ENCODE measurements around the gene CA6. TPM values are rescaled to one million over a fixed set of nuclear protein-coding genes. Genes with fewer than 3 reads are reported as not detected.
"Not testable (repeated sequence)": the region's sequence is repeated elsewhere in the genome, so short reads cannot be mapped to it uniquely, and the experiment has no call there.

The CA6 gene
- total RNA-seq, 1 experiment from 2014 or later: 0.11 TPM

GRCh38 chr1:9020305-9020704 is 74.6 kb downstream of the CA6 start (continued):
- no peak for TF ChIP-seq ZNF317 (CRISPR knock-in tag; IDR thresholded peaks at IDR 0.05; ENCODE audit: borderline replicate concordance, low read depth)

GRCh38 chr1:9022026-9022738 is 76.5 kb downstream of the CA6 start:
- H3K4me1 Mint-ChIP-seq; H3K36me3 Mint-ChIP-seq; H3K9me3 Mint-ChIP-seq; POLR2A ChIA-PET; ATAC-seq; H3K4me3 Mint-ChIP-seq; H3K27me3 Mint-ChIP-seq (ENCODE audit: low read depth); DNase-seq (ENCODE audit: low spot score): not testable (repeated sequence)
- CTCF ChIA-PET: interaction anchor here (0.6 to 3.6 kb wide), 7 partner anchors 8 to 212 kb away, joined by 3 to 29 read pairs (median 4); partner anchors contain the start of gene H6PD
- peak overlapping the region; percentile 57 for H3K27ac Mint-ChIP-seq

GRCh38 chr1:9022773-9023172 is 77.1 kb downstream of the CA6 start:
- no peaks in the 10 kb centered on the region for H3K9me3 Mint-ChIP-seq
- H3K4me1 Mint-ChIP-seq: no peaks in the 10 kb centered on the region
- 0 out of 2 replicates have a peak overlapping the region, but pooled peaks have one; percentile 57 for H3K27ac Mint-ChIP-seq
- 0 out of 2 replicates have a peak, but pooled peaks have one; percentile 11 for TF ChIP-seq ZNF121 (CRISPR knock-in tag; IDR thresholded peaks at IDR 0.05)
- TF ChIP-seq, protein P1, sequence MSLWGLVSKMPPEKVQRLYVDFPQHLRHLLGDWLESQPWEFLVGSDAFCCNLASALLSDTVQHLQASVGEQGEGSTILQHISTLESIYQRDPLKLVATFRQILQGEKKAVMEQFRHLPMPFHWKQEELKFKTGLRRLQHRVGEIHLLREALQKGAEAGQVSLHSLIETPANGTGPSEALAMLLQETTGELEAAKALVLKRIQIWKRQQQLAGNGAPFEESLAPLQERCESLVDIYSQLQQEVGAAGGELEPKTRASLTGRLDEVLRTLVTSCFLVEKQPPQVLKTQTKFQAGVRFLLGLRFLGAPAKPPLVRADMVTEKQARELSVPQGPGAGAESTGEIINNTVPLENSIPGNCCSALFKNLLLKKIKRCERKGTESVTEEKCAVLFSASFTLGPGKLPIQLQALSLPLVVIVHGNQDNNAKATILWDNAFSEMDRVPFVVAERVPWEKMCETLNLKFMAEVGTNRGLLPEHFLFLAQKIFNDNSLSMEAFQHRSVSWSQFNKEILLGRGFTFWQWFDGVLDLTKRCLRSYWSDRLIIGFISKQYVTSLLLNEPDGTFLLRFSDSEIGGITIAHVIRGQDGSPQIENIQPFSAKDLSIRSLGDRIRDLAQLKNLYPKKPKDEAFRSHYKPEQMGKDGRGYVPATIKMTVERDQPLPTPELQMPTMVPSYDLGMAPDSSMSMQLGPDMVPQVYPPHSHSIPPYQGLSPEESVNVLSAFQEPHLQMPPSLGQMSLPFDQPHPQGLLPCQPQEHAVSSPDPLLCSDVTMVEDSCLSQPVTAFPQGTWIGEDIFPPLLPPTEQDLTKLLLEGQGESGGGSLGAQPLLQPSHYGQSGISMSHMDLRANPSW (CRISPR knock-in tag; conservative IDR thresholded peaks at IDR 0.05; ENCODE audit: low read depth): no peak
- no peak for ATAC-seq
- DNase-seq (ENCODE audit: low spot score): no peak
- no peaks in the 10 kb centered on the region for H3K27me3 Mint-ChIP-seq (ENCODE audit: low read depth)
- H3K36me3 Mint-ChIP-seq: no peaks in the 10 kb centered on the region
- H3K4me3 Mint-ChIP-seq: no peak overlapping the region
- ChIA-PET CTCF (interaction anchor here (0.6 to 3.6 kb wide), 7 partner anchors 8 to 212 kb away, joined by 3 to 29 read pairs (median 4); partner anchors contain the start of gene H6PD), POLR2A (no interaction called here)

Other genes starting within 250 kb of the CA6 start
- gene RERE, start 128.2 kb upstream of the CA6 start, total RNA-seq (2021): 122 to 161 TPM (median 124 TPM) in 3 replicates
- 1,978 to 2,328 TPM (median 2,316 TPM) in 3 replicates for gene ENO1, start 67.2 kb upstream of the CA6 start, total RNA-seq (2021)
- gene SLC2A7, start 80.6 kb downstream of the CA6 start, total RNA-seq (2021): not detected in 3 replicates
- 0.04 to 0.18 TPM (median 0.07 TPM) in 3 replicates for gene SLC2A5, start 123.8 kb downstream of the CA6 start, total RNA-seq (2021)
- 3.4 to 9.6 TPM (median 6.0 TPM) in 3 replicates for gene GPR157, start 183.2 kb downstream of the CA6 start, total RNA-seq (2021)

Data from WTC11 (cell line).